ENCODE data around the gene PDE5A.

The PDE5A gene

DNA sequence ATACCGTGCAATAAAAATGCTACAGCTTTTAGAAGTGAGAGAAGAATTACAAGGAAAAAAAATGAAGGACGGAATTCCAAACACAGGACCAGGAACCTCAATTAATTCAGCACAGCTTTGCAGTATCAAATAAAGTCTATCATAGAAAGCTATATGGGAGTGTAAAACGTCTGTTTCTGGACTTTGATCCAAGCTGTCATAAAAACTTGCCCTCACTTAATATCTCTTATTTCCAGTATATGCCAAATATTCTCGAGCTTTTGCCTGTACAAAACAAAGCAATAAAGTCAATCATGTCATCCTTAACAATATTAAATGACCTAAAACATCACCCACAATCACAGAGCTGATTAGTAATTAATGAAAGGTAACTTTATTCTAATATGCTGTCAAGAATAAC, 4.2 kb downstream of the PDE5A start (continued):
- TF ChIP-seq, protein P1, sequence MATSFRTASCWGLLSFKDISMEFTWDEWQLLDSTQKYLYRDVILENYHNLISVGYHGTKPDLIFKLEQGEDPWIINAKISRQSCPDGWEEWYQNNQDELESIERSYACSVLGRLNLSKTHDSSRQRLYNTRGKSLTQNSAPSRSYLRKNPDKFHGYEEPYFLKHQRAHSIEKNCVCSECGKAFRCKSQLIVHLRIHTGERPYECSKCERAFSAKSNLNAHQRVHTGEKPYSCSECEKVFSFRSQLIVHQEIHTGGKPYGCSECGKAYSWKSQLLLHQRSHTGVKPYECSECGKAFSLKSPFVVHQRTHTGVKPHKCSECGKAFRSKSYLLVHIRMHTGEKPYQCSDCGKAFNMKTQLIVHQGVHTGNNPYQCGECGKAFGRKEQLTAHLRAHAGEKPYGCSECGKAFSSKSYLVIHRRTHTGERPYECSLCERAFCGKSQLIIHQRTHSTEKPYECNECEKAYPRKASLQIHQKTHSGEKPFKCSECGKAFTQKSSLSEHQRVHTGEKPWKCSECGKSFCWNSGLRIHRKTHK (tag by site-specific recombination; IDR thresholded peaks at IDR 0.05): no peak
- TF ChIP-seq PRDM10 (tag by site-specific recombination; IDR thresholded peaks at IDR 0.05) (no peak), PBX3 (CRISPR knock-in tag; IDR thresholded peaks at IDR 0.05) (no peak), ZNF843 (tag by site-specific recombination; IDR thresholded peaks at IDR 0.05) (no peak)

GRCh38 chr4:119623025-119623424, 5.6 kb downstream of the PDE5A start:
- ChIA-PET POLR2A (interaction anchor here (0.6 kb wide), 1 partner anchor 18 kb away, joined by 3 read pairs; no protein-coding TSS in a partner anchor), CTCF (interaction anchor here (0.6 to 1.0 kb wide), 4 partner anchors 108 to 582 kb away, joined by 3 to 5 read pairs (median 3); no protein-coding TSS in a partner anchor)
- Histone ChIP-seq H3K27ac (ENCODE audit: extremely low read depth, low read depth, low read length) (no peak overlapping the region), H3K36me3 (ENCODE audit: control insufficient read depth in 2 of 2, insufficient read depth in 1 of 2, low read length in 2 of 2) (no peaks in the 10 kb centered on the region), H3K4me1 (ENCODE audit: control insufficient read depth, insufficient read depth, low read length) (no peaks in the 10 kb centered on the region), H3K4me3 (ENCODE audit: low read depth, low read length) (no peak overlapping the region), H3K9me3 (ENCODE audit: control insufficient read depth, insufficient read depth, low read depth, low read length) (no peaks in the 10 kb centered on the region)
- TF ChIP-seq, protein P2, sequence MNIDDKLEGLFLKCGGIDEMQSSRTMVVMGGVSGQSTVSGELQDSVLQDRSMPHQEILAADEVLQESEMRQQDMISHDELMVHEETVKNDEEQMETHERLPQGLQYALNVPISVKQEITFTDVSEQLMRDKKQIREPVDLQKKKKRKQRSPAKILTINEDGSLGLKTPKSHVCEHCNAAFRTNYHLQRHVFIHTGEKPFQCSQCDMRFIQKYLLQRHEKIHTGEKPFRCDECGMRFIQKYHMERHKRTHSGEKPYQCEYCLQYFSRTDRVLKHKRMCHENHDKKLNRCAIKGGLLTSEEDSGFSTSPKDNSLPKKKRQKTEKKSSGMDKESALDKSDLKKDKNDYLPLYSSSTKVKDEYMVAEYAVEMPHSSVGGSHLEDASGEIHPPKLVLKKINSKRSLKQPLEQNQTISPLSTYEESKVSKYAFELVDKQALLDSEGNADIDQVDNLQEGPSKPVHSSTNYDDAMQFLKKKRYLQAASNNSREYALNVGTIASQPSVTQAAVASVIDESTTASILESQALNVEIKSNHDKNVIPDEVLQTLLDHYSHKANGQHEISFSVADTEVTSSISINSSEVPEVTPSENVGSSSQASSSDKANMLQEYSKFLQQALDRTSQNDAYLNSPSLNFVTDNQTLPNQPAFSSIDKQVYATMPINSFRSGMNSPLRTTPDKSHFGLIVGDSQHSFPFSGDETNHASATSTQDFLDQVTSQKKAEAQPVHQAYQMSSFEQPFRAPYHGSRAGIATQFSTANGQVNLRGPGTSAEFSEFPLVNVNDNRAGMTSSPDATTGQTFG (tag by site-specific recombination; IDR thresholded peaks at IDR 0.05; ENCODE audit: borderline replicate concordance): no peak
- TF ChIP-seq YY1 (tag by site-specific recombination; IDR thresholded peaks at IDR 0.05) (no peak), SETDB1 (IDR thresholded peaks at IDR 0.05; ENCODE audit: insufficient read length, low read length) (no peak), ZNF48 (tag by site-specific recombination; IDR thresholded peaks at IDR 0.05) (no peak), ZNF391 (tag by site-specific recombination; IDR thresholded peaks at IDR 0.05; ENCODE audit: borderline replicate concordance, low read depth) (no peak), FEZF1 (tag by site-specific recombination; IDR thresholded peaks at IDR 0.05) (no peak), PRDM1 (tag by site-specific recombination; IDR thresholded peaks at IDR 0.05) (no peak), ZNF24 (tag by site-specific recombination; IDR thresholded peaks at IDR 0.05) (no peak), KLF8 (tag by site-specific recombination; IDR thresholded peaks at IDR 0.05) (no peak), ZNF558 (tag by site-specific recombination; IDR thresholded peaks at IDR 0.05) (no peak), ZIC2 (tag by site-specific recombination; IDR thresholded peaks at IDR 0.05) (no peak), ZNF776 (tag by site-specific recombination; IDR thresholded peaks at IDR 0.05; ENCODE audit: borderline replicate concordance) (no peak)

Data from HEK293 (cell line).